ENCODE results near the gene TRAF3. TPM values are rescaled to one million over a fixed set of nuclear protein-coding genes. Genes with fewer than 3 reads are reported as not detected.

The TRAF3 gene
- total RNA-seq, 2 donors from 2014 or later = 14.5 to 28.7 TPM

DNA sequence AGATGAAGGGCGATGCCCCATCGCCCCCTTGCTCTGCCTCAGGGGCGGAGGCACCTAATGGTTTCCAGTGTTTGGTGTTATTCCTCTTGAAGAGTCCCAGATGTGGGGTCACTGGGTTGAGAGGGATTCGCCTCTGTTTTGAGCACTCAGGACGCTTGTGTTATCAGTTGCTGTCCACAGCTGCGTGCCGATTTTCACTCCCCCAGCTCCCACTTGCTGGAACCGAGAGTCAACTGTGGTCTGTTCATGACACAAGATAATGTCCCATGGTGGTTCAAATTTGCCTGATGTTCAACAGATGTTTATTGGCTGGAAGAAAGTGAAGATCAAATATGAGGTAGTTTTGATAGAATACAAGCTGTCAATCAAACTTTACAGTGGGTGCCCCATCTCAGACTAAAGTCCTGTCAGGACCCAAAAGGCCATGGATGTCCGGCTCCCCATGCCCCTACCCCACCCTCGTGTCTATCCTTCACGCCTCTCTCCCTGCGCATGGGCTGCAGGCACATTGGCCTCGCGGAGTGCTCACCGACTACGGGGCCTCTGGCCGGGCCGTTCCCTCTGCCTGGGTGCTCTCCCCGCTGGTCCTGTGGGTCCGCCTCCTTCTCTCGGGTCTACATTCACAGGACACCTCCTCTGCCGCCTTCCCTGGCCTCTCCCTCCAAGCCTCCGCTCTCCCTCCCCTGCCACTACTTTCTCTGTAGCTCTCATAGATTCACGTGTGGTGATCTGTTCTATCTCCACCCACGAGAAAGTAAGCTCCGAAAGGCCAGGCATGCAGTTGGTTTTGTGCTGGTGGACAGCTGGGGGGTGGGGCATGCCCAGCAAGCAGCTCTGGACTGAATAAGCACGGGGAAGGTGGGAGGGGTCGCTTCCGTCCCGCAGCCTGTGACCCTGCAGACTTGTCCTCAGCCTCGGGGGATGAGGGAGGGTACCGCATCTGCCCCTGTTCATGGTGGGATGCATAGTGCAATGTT is 6.8 kb upstream of the TRAF3 start:
- Histone ChIP-seq H3K36me3 (no peaks in the 10 kb centered on the region), H3K27ac (no peak overlapping the region), H3K4me3 (no peak overlapping the region), H3K9me3 (no peaks in the 10 kb centered on the region), H3K4me1 (ENCODE audit: control insufficient read depth in 1 of 2, low read depth in 2 of 2) (no peaks in the 10 kb centered on the region), H3K27me3 (replicated peaks; ENCODE audit: insufficient read depth) (no peaks in the 10 kb centered on the region)
- TF ChIP-seq, protein P1, sequence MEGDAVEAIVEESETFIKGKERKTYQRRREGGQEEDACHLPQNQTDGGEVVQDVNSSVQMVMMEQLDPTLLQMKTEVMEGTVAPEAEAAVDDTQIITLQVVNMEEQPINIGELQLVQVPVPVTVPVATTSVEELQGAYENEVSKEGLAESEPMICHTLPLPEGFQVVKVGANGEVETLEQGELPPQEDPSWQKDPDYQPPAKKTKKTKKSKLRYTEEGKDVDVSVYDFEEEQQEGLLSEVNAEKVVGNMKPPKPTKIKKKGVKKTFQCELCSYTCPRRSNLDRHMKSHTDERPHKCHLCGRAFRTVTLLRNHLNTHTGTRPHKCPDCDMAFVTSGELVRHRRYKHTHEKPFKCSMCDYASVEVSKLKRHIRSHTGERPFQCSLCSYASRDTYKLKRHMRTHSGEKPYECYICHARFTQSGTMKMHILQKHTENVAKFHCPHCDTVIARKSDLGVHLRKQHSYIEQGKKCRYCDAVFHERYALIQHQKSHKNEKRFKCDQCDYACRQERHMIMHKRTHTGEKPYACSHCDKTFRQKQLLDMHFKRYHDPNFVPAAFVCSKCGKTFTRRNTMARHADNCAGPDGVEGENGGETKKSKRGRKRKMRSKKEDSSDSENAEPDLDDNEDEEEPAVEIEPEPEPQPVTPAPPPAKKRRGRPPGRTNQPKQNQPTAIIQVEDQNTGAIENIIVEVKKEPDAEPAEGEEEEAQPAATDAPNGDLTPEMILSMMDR (IDR thresholded peaks at IDR 0.05) = no peak
- DNase-seq (ENCODE audit: low spot score) (no peak), ATAC-seq (ENCODE audit: insufficient number of reproducible peaks, low FRiP score, low read depth) (no peak)

DNA sequence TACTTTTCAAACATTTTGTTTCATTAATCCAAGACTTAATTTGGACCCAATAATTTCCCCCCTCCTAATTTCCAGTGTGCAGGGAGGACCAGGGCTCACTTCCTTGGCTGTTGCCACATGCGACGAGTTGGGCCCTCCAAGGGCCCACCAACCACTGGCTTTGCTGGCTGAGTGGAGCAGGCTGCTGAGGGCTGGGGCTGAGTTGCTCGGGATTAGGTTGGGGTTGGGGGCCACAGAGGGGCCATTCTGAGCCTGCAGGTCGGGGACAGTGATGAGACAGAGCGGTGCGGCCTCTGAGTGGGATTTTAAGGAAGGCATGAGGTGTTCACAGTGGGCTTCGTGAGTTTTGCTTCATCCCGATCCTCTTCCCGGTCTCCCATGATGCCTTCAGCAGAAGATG is 6.1 kb upstream of the TRAF3 start:
- H3K36me3 ChIP-seq = no peaks in the 10 kb centered on the region
- no peaks in the 10 kb centered on the region for H3K9me3 ChIP-seq
- no peak overlapping the region for H3K4me3 ChIP-seq
- ATAC-seq (ENCODE audit: insufficient number of reproducible peaks, low FRiP score, low read depth) (no peak), DNase-seq (ENCODE audit: low spot score) (no peak)
- H3K27ac ChIP-seq = no peak overlapping the region
- TF ChIP-seq, protein P1 (IDR thresholded peaks at IDR 0.05) = no peak
- no peaks in the 10 kb centered on the region for H3K27me3 ChIP-seq (replicated peaks; ENCODE audit: insufficient read depth)
- H3K4me1 ChIP-seq (ENCODE audit: control insufficient read depth in 1 of 2, low read depth in 2 of 2) = no peaks in the 10 kb centered on the region

DNA sequence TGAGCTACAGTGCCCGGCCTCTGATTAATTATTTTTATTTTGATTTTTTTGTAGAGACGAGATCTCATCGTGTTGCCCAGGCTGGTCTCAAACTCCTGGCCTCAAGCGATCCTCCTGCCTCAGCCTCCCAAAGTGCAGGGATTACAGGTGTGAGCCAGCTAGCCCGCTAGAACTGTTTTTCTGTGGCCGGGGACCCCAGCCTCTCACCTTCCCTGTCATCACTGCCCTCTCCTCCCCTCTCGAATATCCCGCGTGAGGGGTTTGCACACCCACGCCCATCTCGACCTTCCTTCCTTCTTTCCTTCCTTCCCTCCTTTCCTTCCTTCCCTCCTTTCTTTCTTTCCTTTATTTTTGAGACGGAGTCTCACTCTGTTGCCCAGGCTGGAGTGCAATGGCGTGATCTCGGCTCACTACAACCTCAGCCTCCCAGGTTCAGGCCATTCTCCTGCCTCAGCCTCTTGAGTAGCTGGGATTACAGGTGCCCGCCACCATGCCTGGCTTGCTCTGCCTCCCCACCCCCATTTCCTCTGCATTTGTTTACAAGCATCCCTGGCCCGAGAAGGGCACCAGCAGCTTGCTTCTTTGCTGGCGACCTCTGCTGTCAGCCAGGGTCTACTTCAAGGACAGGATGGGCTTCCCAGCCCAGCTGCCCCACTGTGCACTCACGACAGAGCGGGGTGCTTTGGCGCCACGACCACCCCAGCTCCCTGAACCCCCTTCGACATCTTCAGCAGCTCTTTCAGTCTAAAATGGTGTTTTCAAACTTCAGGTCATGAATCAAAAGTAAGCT is 4.3 kb upstream of the TRAF3 start:
- Histone ChIP-seq H3K4me1 (ENCODE audit: control insufficient read depth in 1 of 2, low read depth in 2 of 2) (peaks cover 0 to 6% of the 10 kb centered on the region in 2 donors), H3K9me3 (no peaks in the 10 kb centered on the region), H3K27ac (no peak overlapping the region), H3K4me3 (no peak overlapping the region), H3K36me3 (no peaks in the 10 kb centered on the region), H3K27me3 (replicated peaks; ENCODE audit: insufficient read depth) (no peaks in the 10 kb centered on the region)
- TF ChIP-seq, protein P1 (IDR thresholded peaks at IDR 0.05) = no peak
- ATAC-seq (ENCODE audit: insufficient number of reproducible peaks, low FRiP score, low read depth) (no peak), DNase-seq (ENCODE audit: low spot score) (no peak)

DNA sequence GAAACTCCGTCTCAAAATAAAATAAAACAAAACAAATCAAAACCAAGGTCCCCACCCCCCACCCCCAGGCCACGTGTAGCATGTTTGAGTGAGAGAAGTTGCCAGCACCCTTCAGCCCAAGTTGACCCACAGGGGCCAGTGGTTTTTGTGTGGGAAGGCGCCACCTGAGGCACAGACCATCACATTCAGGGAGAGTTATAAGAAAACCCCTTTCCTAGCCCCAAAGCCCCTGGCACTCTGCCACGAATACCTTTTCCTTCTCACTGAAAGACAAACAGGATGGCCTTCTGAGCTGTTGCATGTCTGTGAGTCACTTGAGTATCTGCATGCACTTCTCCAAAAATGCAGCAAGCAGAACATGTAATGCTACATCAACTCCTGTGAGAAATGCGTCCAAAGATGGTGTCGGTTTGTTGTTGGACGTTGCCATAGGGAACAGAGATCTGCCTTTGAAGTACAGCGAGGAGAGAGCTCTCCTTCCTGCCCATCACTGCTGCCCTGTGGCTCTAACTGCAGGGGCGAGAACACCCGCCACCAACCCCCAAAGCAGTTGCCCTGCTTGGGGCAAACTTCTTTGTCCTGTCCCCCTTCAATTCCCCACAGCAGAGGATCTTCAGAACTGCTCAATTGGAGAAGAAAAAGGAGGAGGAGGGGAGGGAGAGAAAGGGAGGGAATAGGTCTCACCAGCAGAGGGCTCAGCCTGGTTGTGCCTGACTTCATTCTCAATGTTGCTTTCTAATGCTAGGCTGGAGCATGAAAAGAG is 2.7 kb upstream of the TRAF3 start:
- H3K27ac ChIP-seq = no peak overlapping the region
- TF ChIP-seq, protein P1 (IDR thresholded peaks at IDR 0.05) = peak; percentile 72
- no peak for DNase-seq (ENCODE audit: low spot score)

More for the DNA sequence above, 2.7 kb upstream of the TRAF3 start:
- ATAC-seq (ENCODE audit: insufficient number of reproducible peaks, low FRiP score, low read depth) = no peak
- Histone ChIP-seq H3K4me3 (no peak overlapping the region), H3K4me1 (ENCODE audit: control insufficient read depth in 1 of 2, low read depth in 2 of 2) (peaks cover 10 to 16% of the 10 kb centered on the region in 2 donors), H3K27me3 (replicated peaks; ENCODE audit: insufficient read depth) (no peaks in the 10 kb centered on the region), H3K36me3 (no peaks in the 10 kb centered on the region), H3K9me3 (no peaks in the 10 kb centered on the region)
